Stimulated activated CD4-positive, alpha-beta T cell treated with anti-CD3 and anti-CD28 coated beads, Interleukin-2, amount 100 ng/mL, for 48 hours (primary cell): ENCODE data around the gene SGSM1.

Experiments
- DNase-seq, 2 donors: peaks; one replicate each; pipeline ENCODE4 v3.0.0-alpha.2; 2020

SGSM1 gene

DNA sequence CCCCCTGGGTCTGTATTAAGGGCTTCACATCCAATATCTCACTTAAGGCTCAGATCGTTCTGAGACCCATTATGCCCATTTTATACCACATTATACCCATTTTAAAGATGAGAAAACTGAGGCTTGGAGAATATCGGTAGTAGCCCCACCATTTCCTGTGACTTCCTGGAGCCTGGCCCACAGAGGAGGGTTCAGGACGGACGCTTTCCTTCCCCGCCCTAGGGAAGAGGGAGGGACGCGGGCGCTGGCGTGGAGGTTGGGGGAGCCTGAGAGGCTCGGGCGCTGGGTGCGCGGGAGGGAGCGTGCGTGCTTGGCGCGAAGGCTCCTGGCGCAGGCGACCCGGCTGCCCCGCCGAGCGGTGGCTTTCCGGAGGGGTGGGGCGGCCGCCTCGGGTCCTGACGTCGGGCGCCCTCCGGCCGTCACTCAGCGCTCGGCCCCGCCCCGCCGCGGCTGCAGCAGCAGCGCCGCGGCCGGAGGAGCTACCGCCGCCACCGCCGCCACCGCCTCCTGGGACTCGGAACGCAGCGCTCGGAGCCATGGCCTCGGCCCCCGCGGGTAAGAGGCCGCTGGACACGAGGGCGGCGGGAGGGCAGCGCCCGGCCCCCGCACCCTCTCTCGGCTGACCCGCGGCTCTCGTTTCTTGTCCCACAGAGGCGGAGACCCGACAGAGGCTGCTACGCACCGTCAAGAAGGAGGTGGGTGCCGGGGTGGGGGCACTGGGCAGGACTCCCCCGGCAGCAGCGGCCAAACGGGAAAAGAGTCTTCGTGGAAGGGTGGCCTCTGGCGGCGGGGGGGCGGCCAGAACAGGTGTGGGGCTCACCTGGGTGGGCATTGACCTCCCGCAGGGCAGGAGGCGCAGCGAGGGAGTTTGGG is at the start of gene SGSM1:
Gene SGSM1 (plus strand): TSS at position 422 of the 873 bp plus-strand sequence. CDS start 115 bp downstream, at position 537.
- DNase-seq = peak; percentile 69 to 79

DNA sequence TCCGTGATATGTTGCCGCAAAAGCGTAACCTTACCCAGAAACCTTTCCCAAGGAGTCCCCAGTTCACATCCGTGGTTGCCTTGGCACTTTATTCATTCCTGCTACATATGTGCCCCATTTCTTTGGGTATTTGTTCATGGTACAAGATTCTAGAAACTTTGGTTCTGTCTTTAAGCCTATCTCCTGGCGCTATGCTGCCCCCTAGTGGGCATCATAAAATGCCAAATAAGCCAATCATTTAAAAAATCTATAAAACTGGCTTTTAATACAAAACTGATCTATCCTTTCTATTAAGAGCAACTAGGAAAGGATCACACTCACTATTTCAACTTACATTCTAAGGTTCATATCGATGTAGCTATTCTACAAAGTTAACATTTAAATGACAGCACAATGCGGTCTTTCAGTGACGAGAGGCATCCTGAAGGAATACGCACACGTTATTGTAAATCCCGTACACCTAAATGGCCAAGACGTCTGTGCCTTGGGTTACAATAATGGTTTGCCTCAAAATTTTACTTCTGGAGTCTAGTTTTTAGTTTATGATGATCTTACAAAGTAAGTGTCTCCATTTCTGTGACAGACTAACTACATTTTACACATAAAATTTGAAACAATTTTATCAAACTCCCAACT is 47.7 kb upstream of the SGSM1 start:
- peak; percentile 63 to 68 for DNase-seq

GRCh38 chr22:24759765-24760164 is 46.2 kb upstream of the SGSM1 start:
- DNase-seq = no peak

DNA sequence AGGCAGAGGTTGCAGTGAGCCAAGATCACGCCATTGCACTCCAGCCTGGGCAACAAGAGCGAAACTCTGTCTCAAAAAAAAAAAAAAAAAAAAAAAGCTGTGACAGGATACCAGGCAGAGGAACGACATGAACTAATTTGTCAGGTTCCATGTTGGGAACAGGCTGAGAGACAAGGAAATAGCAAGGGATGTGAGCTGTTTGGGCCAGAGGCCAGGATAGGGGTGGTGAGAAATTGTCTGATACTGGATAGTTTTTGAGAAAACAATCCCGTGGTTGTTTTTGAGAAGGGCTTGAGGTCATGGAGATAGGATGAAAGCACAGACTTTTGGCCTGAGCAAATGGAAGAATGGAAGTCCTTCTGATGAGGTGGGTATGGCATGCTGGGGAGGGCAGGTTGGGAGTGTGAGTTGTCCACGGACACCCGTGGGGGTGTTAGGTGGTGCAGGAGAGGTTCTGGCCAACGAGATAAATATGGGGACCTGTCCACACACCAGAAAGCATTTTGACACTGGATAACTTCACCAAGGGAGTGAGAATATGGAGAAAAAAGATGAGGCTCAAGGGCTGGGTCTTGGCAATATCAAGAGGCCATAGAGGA is 45.2 kb upstream of the SGSM1 start:
- DNase-seq = no peak

DNA sequence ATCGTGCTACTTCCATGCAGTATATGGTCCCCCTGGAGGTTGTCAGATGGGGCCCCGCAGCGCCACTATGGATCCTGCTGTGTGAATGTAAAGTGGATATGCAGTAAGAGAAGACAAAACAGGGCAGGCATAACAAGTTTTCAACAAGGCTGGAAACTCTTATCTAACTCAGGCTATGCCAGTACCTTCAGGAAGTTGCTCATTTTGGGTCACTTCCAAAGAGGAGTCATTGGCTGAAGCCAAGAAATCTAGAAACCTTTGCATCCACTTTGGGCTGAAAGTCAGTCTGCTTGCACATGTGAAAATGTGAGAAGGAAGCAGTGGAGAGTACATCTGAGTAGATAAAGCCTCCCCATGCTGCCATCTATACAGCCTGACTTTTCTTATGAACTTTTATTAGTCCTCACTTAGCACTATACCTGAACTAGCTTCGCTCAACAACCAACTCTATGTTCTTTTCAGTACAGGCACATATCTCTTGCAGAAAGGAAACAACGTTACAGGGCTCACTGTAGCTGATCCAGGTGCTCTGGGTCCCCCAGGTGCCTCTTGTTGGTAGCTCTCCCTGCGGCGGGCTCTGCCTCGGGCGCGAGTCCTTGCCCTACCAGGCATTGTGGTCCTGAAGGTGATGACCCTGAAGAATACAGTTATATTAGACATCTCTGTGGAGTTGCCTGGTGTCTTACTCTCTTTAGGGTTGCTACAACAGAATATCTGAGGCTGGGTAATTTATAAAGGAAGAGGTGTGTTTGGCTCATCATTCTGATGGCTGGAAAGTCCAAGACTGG is 43.9 kb upstream of the SGSM1 start:
- DNase-seq = no peak

GRCh38 chr22:24763872-24764485 is 42.0 kb upstream of the SGSM1 start:
- DNase-seq = no peak

DNA sequence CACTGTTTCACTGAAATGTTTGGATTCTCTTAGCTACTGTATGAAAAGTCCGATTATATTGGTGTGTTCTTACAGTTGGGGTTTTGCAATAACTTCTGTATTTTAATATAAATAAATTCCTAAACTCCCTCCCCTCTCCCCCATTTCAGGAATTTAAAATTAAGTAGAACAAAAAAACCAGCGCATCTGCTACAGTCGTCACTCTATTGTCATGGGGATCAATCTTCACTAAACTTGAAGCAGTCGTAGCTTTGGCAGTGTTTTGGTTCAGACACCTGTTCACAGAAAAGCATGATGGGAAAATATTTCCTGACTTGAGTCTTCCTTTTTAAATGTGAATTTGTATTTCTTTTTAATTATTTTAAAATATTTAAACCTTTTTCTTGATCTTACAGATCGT is 40.8 kb upstream of the SGSM1 start:
- DNase-seq = no peak

GRCh38 chr22:24768537-24769374 is 37.3 kb upstream of the SGSM1 start:
- DNase-seq = peak; percentile 9 to 44

DNA sequence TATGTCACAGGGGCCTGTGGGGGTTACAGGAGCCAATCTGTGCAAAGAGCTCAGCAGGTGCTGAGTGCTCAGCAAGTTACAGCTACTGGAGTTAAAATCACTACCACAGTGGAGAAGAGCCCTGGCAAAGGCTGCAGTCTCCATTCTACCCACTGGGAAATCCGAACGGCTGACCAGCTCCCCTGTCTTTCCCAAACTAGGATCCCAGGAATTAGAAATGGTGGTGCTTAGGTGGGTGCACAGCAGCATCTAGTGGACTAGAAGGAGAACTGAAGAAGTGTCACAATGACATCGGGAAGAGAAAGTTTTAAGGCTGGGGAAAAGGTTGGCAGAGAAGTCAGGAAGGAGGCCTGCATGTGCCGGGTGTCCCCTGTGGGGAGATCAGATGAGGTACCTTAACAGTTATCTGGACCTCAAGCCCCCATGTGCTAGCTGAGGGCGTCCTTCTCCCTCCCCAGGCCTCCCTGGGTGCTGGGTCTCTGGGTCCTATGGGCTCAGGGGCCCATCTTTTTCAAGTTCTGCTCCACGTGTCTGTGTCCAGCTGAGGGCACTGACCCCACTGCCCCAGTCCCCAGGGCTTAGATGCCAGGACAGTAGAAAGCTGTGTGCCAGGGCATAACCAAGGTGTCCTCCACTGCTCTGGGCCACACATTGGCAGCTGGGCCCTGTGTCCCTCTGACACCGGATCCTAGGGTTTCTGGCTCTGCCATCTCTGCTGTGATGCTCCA is 33.4 kb upstream of the SGSM1 start:
- DNase-seq = no peak

- no peak for DNase-seq
These were observed 30.1 kb upstream of the SGSM1 start for GRCh38 chr22:24775769-24776492.

- no peak for DNase-seq
These were observed 29.5 kb upstream of the SGSM1 start for GRCh38 chr22:24776525-24776924.

DNA sequence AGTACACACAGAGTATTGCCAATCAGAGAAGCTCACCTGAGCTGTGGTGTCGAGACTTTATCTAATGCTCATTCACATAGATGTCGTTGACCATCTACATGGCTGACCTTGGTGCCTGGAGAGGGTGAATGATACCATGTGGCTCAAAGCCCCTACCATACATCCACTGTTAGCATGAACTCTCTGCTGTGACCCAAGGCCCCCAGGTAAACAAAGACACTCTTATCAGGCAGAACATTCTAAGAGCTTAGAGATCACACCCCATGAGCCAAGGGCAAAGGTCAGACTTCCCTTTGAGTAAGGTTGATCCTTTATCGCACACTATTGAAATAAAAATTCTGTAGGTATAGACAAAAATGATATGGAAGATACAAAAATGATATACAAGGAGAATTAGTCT is 16.5 kb upstream of the SGSM1 start:
- DNase-seq = no peak

GRCh38 chr22:24791362-24791761 is 14.6 kb upstream of the SGSM1 start:
- DNase-seq = no peak

GRCh38 chr22:24796056-24796455 is 10.0 kb upstream of the SGSM1 start:
- DNase-seq = no peak

GRCh38 chr22:24796860-24797259 is 9.2 kb upstream of the SGSM1 start:
- DNase-seq = no peak

GRCh38 chr22:24801901-24802465 is 4.0 kb upstream of the SGSM1 start:
- DNase-seq = peak in 1 of 2 donors; percentile 16

DNA sequence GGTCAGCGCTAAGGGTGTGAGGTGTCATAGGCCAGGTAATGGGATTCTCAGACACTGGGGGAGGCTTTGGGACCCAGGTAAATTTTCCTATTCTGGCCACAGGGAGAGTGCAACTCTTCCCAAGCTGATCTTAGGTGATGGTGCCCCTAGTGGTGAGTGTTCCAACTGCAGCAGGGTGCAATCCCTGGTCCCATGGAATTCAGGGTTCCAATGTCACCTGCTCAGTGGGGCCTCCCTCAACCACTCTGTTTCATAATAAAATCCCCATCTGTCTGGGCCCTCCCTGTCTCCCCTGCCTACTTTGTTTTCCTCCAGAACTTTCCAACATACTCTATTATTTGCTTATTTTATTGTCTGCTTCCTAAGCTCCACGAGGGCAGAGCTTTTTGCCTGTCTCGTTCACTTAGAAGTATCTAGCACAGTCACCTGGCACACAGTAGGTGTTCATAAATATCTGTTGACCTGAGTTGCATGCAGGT is 2.9 kb upstream of the SGSM1 start:
- peak; percentile 57 to 61 for DNase-seq

- DNase-seq = no peak
These were observed 621 bp downstream of the SGSM1 start for GRCh38 chr22:24806663-24807001.

DNA sequence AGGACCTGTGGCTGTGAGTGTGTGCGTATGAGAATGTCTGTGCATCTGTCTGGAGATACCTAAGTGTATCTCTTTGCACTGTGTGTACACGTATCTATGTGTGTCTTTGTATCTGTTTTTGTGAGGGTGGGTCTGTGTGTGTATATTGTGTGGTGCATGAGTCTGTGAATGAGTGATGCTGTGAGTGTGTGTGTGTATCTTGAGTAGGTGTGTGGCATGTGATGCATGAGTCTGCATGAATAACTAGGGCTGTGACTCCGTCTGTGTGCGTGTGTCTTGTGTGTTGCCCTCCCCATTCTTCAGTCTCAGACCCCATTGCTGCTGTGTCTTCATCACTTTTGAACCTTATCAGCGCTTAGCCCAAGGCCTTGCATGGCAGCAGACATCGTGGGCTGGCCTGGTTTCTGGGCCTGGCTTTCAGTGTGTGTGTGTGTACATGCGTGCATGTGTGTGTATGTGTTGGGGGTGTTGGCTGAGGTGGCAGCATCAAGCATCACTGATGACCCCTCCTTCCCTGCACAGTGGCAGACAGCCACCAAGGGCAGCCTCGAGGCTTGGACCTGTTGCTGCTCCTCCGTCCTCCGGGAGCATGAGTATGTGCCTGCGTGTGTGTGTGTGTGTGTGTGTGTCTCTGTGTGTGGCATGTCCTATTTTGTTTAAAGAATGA is 1.4 kb downstream of the SGSM1 start:
- no peak for DNase-seq
